A673 (cell line): Measurements from ENCODE around the gene CRYBG2.
A peak's percentile ranks its signal among the peaks of the same experiment; 100 is the strongest.

Experiments used
- CTCF ChIP-seq: fragments of 300-800, 200-600 bp; sonication (generic); conservative IDR thresholded peaks from 2 replicates; pipeline ENCODE4 v1.5.1; 2017; ENCODE audit warnings: low read depth, mild to moderate bottlenecking, antibody characterized with exemption, low read length, moderate library complexity, mixed read lengths
- EZH2 ChIP-seq: fragments of 200-600 bp; sonication (generic); IDR thresholded peaks from 2 replicates; pipeline ENCODE4 v1.6.1; 2017; ENCODE audit warnings: borderline replicate concordance, low read depth, mild to moderate bottlenecking, mixed read lengths, antibody characterized with exemption, low read length; ENCODE audit not compliant: poor library complexity, severe bottlenecking

GRCh38 chr1:26279456-26280332 is 74.2 kb downstream of the CRYBG2 start, which contains the start of gene SH3BGRL3:
- TF ChIP-seq EZH2 (no peak), CTCF (peak; percentile 77)
